GM23248 (cell line): Measurements from ENCODE around the gene SLIT3.

ENCODE experiments used
- EZH2 ChIP-seq: fragments of 200-600 bp; sonication (generic); IDR thresholded peaks from 2 replicates; pipeline ENCODE4 v1.6.1; 2018; ENCODE audit warnings: antibody characterized with exemption, mild to moderate bottlenecking; ENCODE audit not compliant: insufficient read depth, poor library complexity, severe bottlenecking
- EZH2phosphoT487 ChIP-seq: fragments of 200-600 bp; sonication (generic); IDR thresholded peaks from 2 replicates; pipeline ENCODE4 v1.6.1; 2018; ENCODE audit warnings: antibody characterized with exemption, moderate library complexity, mild to moderate bottlenecking, low read depth; ENCODE audit not compliant: insufficient read depth

- TF ChIP-seq EZH2phosphoT487 (no peak), EZH2 (no peak)
Observed at GRCh38 chr5:168847511-168848073, 453.3 kb downstream of the SLIT3 start.
